Kidney glomerular epithelial cell (primary cell): ENCODE measurements around the gene CIB4.

Source experiments
- DNase-seq: peaks from one replicate; lab custom pipeline; 2025; lab: John Stamatoyannopoulos, UW

CIB4 gene

GRCh38 chr2:26642429-26642828, 1.3 kb upstream of the CIB4 start:
- DNase-seq: no peak

DNA sequence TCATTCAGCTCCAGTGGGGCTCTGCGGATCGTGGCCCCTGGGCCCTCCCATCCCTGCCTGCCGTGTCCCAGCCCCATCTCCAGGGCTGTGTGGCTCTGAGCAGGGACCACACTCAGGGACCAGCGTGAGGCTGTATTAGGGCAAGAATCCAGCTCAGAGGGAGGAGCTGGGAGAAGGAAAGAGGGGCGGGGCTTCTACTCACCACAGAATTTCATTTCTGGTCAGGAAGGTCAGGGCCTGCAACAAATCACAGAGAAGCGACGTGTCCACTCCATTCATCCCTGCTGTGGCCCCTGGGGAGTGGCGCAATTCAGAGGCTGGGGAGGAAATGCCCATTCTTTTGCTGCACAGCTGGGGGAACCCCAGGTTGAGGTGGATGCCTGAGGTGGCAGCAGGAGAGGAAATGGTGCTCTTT, 828 bp downstream of the CIB4 start:
- peak; percentile 53 for DNase-seq

DNA sequence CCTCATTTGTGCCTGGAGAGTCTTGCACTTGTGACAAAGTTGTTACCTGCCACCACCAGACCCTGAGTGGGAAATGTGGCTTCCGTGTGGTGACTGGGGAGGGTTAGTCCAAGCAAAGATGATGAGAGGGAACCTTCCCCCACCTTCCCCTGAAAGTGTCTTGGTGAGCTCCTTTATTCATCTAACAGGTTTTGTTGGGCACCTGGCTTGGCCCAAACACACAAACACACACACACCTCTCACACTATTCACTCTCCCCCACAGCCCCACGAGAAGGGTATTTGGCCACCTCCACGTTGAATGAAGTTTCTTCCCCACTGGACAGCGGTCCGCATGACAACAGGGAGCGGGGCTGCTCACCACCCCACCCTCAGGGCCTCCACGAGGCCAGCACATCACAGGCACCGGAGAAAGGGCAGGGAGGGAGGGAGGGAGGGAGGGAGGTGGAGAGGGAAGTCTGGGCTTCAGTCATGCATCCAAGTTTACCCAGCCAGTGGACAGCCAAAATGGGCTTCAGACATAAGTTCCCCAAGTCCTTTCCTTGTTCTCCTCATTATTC, 1.4 kb downstream of the CIB4 start:
- no peak for DNase-seq

GRCh38 chr2:26637811-26638310, 3.3 kb downstream of the CIB4 start:
- no peak for DNase-seq

- DNase-seq: no peak
Measured at GRCh38 chr2:26636935-26637334, 4.2 kb downstream of the CIB4 start.

DNA sequence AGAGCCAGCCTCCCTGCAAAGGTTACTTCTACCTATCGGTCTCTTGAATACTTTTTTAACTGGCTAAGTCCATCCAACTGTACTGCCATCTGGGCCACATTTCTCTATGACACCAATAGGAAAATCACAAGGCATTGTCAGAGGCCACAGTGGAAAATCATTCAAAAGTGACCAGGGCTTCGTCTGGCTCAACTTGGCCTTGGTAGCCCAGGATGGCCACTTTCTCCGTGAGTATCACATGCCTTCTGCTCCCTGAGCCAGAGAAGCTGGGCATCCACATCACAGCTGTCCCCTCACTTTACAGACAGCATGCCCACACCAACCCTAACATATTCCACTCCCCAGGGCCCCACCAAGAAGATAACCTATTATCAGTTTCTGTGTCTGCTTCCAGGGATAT, 5.8 kb downstream of the CIB4 start:
- DNase-seq: no peak

DNA sequence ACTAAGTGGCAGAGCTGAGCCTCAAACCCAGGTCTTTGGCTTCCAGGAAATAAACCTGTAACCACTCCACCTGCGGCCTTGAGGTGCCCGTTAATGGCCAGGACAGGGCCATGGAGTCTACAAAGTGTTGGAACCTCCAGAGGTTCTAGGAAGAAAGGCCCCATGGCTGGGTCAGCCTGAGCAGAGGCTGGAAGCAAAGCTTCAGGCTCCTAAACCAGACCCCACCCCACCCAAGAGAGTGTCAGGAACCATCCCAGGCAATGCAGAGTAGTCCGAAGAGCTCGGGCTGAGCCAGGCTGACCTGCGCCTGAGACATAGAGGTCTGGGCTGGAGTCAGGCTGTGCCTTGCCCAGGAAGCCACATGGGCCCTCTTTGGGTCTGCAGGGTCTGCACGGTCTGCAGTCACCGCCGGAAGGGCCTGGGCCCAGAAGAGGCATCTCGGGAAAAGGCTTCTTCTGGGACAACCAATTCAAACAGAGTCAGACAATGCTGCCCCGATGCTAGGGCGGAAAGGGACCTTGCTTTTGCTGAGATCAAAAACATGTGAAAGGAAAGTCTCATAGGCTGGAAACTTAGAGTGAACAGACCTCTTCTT, 6.4 kb downstream of the CIB4 start:
- no peak for DNase-seq

GRCh38 chr2:26633993-26634595, 7.1 kb downstream of the CIB4 start:
- DNase-seq: no peak

- no peak for DNase-seq
Measured at GRCh38 chr2:26633351-26633945, 7.7 kb downstream of the CIB4 start.

GRCh38 chr2:26632624-26633185, 8.5 kb downstream of the CIB4 start:
- no peak for DNase-seq

DNA sequence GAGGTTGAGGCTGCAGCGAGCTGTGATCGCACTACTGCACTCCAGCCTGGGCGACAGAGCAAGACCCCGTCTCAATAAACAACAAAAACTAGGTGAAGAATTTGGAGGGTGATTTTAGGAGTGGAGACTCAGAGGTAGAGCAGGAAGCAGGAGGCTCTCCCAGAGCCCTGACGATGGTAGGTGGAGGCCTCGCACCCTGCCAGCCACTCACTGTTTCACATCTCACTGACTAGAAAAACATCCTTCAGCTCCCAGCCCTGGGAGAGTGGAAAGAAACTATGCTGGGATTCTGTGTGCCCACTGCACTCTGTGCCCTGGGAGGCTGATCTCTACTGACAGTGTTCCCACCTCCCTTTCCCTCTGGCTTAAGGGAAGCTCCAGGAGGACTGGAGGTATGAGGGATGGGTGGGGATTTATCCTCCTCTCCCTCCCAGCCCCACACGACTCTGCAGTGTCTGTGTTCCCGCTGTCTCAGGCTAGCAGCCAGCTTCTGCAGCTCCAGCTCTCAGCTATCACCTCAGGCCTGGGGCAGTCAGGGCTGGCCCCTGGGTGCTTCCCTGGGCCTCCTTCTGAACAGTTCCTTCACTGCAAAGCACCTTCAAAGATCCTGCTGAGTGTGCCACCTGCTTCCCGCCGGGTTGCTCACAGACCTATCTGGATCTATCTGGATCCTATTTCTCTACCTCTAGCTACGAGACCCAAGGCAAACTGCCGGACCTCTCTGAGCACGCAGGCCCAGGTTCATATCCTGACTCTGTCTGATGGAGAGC, 9.6 kb downstream of the CIB4 start:
- peak; percentile 9 for DNase-seq

DNA sequence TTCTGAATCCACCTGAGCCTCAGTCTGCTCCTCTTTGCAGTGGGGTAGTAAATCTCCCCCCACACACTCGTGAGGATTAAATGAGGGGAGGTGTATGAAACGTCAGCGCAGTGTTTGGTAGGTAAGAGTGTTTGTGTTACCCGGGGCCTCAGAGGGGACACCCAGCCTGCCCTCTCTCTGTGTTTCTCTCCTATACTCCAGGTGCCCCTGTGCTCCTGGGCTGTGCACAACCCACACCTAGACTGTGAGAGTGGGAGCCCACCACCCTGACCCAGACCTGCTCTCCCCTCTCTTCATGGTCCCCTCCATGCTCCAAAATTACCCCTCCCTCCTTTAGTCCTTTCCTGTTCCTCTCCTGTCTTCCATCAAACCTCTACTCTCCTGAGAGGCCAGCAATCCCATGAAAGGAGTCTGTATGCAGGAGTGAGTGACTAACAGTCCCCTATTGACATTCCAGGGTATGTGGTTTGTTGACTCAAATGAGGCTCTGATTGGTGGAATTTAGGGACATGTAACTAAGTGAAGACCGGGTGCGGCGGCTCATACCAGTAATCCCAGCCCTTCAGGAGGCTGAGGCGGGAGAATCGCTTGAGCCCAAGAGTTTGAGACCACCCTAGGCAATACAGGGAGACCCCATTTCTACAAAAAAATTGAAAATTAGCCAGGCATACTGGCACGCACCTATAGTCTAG, 10.4 kb downstream of the CIB4 start:
- DNase-seq: peak; percentile 18

DNA sequence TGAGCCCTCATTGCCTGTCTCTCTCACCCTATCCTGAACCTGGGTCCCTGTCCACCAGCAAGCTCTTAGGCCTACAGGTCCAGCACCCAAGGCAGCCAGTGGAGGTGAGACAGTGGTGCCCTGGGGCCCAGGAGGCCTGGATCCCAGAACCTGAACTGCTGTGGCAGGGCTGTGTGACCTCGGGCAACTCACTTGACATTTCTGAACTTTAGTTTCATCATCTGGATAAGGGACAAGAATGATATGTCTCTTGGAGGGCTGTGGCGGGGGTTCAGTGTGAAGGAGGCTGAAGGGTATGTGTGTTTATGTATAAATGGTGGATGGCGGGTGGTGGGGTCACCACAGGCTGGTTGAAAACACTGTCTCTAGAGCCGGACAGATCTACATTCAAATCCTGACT, 10.9 kb downstream of the CIB4 start:
- no peak for DNase-seq

- no peak for DNase-seq
Measured at GRCh38 chr2:26629751-26630150, 11.4 kb downstream of the CIB4 start.

DNA sequence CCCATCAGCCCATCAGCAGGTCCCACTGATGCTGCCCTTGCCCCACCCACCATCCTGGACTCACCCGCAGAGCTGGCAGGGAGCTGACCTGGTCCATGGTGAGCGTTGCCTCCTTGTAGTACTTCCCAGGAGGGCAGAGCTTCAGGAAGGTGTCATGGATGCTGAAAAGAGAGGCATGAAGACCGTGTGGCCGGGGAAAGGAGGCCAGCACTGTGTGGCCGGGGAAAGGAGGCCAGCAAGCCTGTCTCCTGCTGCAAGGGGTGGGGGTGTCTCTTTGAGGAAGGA, 11.9 kb downstream of the CIB4 start:
- DNase-seq: no peak

- no peak for DNase-seq
Measured at GRCh38 chr2:26628561-26629345, 12.4 kb downstream of the CIB4 start.

DNA sequence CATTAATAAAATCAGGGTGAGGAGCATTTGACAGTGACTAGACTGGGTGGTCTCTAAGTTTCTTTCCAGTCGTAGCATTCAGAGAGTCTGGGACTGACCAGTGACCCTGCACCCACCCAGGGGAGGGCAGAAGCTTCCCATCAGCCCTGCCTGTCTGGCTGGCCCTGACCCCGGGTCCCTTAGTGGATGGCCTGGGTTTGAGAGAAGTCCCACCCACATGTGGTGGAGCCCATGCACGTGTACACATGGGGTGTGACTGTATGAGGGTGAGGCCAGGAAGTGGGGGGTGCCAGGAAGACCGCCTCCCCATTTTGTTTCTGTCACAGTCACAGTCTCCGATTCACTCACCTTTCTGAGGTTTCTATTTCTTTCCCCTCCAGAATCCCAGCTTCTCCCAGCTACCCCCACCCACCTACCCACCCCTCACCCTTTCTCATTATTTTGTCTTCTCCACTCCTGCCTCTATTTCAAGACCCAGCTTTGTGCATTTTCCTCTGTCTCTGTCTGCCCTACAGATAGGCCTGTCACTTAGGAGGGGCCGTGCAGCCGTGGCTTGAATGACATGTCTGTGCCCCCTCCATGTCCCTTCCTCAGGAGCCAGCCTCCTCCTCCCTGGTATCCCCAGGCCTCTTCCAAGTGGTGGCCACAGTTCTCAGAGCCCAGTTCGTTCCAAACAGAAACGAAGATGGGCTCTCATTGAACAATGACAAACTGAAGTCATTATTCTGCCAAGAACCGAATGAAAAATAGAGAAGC, 13.6 kb downstream of the CIB4 start:
- no peak for DNase-seq

DNA sequence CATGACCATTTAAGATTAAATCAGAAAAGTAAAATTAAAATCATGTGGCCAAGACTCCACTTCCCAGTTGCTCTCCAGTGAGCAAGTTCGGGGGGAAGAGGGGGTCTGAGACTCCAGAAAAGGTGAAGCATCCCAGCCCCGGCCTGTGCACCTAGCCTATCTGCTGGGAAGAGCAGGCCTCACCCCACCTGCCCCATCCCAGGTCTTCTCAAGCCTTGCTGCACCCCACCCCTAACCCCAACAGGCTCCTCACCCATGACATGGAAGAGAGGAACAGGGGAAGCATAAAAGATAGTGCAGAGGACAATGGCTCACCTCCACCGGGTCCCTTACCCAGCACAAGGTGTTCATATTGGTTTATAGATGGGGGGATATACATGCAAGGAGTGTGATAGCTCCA, 14.6 kb downstream of the CIB4 start:
- no peak for DNase-seq

GRCh38 chr2:26623541-26624495, 17.3 kb downstream of the CIB4 start:
- DNase-seq: no peak
